Neural crest cell (in vitro differentiated cells): ENCODE data around the gene PEG3. TPM values are rescaled to one million over a fixed set of nuclear protein-coding genes. Genes with fewer than 3 reads are reported as not detected.

Experiments
- DNase-seq: peaks from one replicate; pipeline ENCODE4 v3.0.0; 2021; ENCODE audit warnings: low read depth, mixed read lengths, low spot score
- H3K27ac Mint-ChIP-seq: one replicate; pipeline ENCODE4 v1.8.0; 2021; ENCODE audit warnings: mild to moderate bottlenecking, mixed read lengths; ENCODE audit not compliant: unreplicated experiment
- H3K27me3 Mint-ChIP-seq: 2 replicates; pipeline ENCODE4 v1.8.0; 2021; ENCODE audit warnings: low read depth, mild to moderate bottlenecking, mixed read lengths
- H3K36me3 Mint-ChIP-seq: 2 replicates; pipeline ENCODE4 v1.8.0; 2021; ENCODE audit warnings: low read depth, mild to moderate bottlenecking, mixed read lengths
- H3K4me1 Mint-ChIP-seq: 2 replicates; pipeline ENCODE4 v1.8.0; 2021; ENCODE audit warnings: mixed read lengths
- H3K4me3 Mint-ChIP-seq: one replicate; pipeline ENCODE4 v1.8.0; 2021; ENCODE audit warnings: mild to moderate bottlenecking, mixed read lengths
- H3K9me3 Mint-ChIP-seq: 2 replicates; pipeline ENCODE4 v1.8.0; 2021; ENCODE audit warnings: mixed read lengths
- CTCF ChIP-seq: fragments of 200-600 bp; sonication (generic); conservative IDR thresholded peaks from 2 replicates; pipeline ENCODE4 v1.5.0; 2021; ENCODE audit warnings: antibody characterized with exemption, mild to moderate bottlenecking
- total RNA-seq: library from RNA; stranded (reverse); gene quantifications from 2 replicates; pipeline ENCODE4 v1.2.1, GENCODE V29; 2021

PEG3 gene
- total RNA-seq, 1 donor from 2014 or later = not detected

- H3K27ac Mint-ChIP-seq = no peak overlapping the region
- no peaks in the 10 kb centered on the region for H3K4me1 Mint-ChIP-seq
- no peak for TF ChIP-seq CTCF
- H3K4me3 Mint-ChIP-seq = no peak overlapping the region
- DNase-seq = no peak
- peaks cover 17% of the 10 kb centered on the region for H3K36me3 Mint-ChIP-seq
- H3K27me3 Mint-ChIP-seq = no peaks in the 10 kb centered on the region
- H3K9me3 Mint-ChIP-seq = peaks cover 21% of the 10 kb centered on the region
Observed at GRCh38 chr19:56834564-56835375, 5.8 kb downstream of the PEG3 start.

GRCh38 chr19:56832352-56832928, 8.1 kb downstream of the PEG3 start:
- no peaks in the 10 kb centered on the region for H3K27me3 Mint-ChIP-seq
- no peaks in the 10 kb centered on the region for H3K4me1 Mint-ChIP-seq
- TF ChIP-seq CTCF = no peak
- H3K9me3 Mint-ChIP-seq = peaks cover 28% of the 10 kb centered on the region
- peaks cover 17% of the 10 kb centered on the region for H3K36me3 Mint-ChIP-seq
- no peak overlapping the region for H3K27ac Mint-ChIP-seq
- no peak for DNase-seq
- H3K4me3 Mint-ChIP-seq = no peak overlapping the region

DNA sequence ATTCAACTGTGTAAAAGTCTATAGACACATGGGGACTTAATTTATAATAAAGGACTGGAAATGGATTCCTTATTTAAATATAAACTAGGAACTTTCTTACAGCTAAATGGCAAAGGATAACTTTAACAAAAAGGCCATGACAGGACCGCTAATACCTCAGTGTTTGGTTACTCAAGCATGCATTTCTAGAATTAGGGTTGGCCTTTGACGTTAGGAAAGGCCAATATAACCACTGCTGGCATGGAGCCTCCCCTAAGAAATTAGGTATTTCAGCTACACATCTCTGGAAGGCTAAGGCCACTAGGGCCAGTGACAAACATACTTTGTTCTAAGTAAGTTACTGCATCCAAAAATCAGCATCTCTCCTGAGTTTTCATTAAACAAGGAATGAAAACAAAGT, 9.3 kb downstream of the PEG3 start:
- no peak for DNase-seq
- no peak for TF ChIP-seq CTCF
- Mint-ChIP-seq H3K36me3 (peaks cover 17% of the 10 kb centered on the region), H3K4me1 (no peaks in the 10 kb centered on the region), H3K27me3 (no peaks in the 10 kb centered on the region), H3K9me3 (peaks cover 37% of the 10 kb centered on the region), H3K4me3 (no peak overlapping the region), H3K27ac (no peak overlapping the region)

DNA sequence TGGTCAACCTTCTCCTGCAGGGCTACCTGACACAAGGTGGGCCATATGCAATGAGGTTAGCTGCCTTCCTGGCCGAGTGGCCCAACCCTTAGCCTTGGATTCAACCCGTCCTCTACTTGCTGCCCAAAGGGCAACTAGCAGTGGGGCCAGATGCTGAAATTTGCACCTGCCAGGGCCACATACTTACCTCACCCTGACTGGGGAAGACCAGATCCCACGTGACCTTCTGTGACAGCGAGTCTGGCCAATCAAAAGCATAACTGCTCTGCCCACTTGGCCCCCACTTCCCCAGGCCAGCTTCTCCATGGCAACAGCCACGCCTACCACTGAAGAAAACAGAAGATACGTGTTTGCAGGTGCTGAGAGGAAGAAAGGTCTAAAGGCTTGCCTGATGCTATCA, 10.9 kb downstream of the PEG3 start:
- no peak overlapping the region for H3K27ac Mint-ChIP-seq
- no peak for TF ChIP-seq CTCF
- H3K4me1 Mint-ChIP-seq = no peaks in the 10 kb centered on the region
- peaks cover 23% of the 10 kb centered on the region for H3K9me3 Mint-ChIP-seq
- DNase-seq = no peak
- no peaks in the 10 kb centered on the region for H3K27me3 Mint-ChIP-seq
- peaks cover 7% of the 10 kb centered on the region for H3K36me3 Mint-ChIP-seq
- no peak overlapping the region for H3K4me3 Mint-ChIP-seq

DNA sequence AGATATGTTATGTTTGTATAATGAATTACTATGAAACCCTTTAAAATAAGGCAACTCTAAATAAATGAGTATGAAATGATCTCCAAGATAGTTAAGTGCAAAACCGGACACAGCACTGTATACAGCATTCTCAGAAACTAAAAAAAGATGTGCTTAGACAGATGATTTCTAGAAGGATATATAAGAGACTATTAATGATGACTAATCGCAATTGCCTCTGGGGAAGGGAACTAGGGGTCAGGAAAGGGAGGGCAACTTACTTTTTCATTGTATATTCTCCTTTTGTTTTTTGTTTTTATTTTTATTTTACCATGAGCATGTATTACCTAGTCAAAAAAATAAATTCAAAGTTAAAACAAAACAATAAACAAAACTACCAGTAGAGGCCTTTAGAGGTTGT, 12.8 kb downstream of the PEG3 start:
- Mint-ChIP-seq H3K27ac (no peak overlapping the region), H3K36me3 (peaks cover 9% of the 10 kb centered on the region), H3K4me3 (no peak overlapping the region), H3K9me3 (peaks cover 22% of the 10 kb centered on the region), H3K27me3 (no peaks in the 10 kb centered on the region), H3K4me1 (no peaks in the 10 kb centered on the region)
- TF ChIP-seq CTCF = no peak
- no peak for DNase-seq
